ENCODE results near the gene YPEL3.
"Not testable (repeated sequence)": the region's sequence is repeated elsewhere in the genome, so short reads cannot be mapped to it uniquely, and the experiment has no call there.

Gene YPEL3

DNA sequence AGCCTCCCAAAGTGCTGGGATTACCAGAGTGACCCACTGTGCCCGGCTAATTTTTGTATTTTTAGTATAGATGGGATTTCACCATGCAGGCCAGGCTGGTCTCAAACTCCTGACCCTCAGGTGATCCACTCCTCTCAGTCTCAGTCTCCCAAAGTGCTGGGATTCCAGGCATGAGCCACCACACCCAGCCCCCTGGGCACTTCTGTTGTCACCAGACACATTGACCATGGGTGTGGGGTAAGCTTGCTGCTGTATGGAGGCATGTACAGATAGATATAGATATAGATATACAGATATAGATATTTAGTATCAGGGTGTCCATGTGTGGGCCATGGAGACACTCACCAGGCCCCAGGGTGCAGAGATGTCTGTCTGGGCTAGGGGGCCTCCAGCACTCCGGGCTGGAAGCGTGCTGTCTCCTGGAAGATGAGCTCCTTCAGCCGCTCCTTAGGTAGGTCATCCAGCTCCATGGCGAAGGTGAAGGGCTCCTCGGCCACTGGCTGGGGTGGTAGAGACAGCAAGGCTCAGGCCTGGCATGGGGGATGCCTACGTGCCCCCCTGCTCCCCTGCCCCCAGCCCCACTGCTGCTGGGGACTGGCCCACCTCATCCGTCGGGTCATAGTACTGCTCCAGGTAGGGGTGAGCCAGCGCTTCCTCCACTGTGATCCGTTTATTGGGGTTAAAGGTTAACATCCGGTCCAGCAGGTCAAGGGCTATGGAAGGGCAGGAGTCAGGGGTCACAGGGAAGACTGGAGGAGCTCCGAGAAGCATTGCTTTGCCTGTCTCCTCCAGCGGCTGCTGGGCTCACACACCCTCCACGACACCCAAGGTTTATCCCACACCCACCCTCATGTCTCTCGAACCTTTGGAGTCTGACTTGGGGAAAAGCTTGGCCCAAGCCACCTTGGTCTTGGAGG is 20.5 kb upstream of the YPEL3 start:
- DNase-seq (ENCODE audit: low spot score) = no peak

DNA sequence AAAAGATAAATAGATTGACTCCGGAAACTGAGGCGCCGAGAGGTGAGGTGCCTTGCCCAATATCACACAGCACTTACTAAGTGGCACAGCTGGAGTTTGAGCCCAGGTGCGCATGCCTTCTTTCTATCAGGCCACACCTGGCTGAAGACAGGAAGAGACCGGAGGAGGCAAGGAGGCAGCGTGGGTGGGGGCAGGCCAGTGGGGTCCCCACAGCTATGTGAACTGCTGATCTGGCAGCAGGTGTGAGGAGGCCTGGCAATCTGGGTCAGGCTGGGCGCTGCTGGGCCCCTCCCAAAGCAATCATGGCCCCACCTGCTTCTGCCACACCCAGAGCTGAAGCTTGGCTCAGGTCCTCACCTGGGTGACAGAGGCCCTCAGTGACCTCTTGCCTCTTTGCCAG is 19.2 kb upstream of the YPEL3 start:
- DNase-seq (ENCODE audit: low spot score) = peak; percentile 44

GRCh38 chr16:30114833-30115232 is 18.8 kb upstream of the YPEL3 start:
- DNase-seq (ENCODE audit: low spot score) = not testable (repeated sequence)

- no peak for DNase-seq (ENCODE audit: low spot score)
Observed at GRCh38 chr16:30114411-30114810, 18.4 kb upstream of the YPEL3 start.

- no peak for DNase-seq (ENCODE audit: low spot score)
Observed at GRCh38 chr16:30113711-30114333, 17.8 kb upstream of the YPEL3 start.

GRCh38 chr16:30113031-30113710 is 17.2 kb upstream of the YPEL3 start, which contains the start of gene GDPD3:
Gene GDPD3, minus strand, starts transcription at chr16:30113537. Its CDS starts 59 bp downstream, at chr16:30113478.
- DNase-seq (ENCODE audit: low spot score) = no peak

GRCh38 chr16:30112197-30113030 is 16.4 kb upstream of the YPEL3 start:
- DNase-seq (ENCODE audit: low spot score) = peak; percentile 49

DNA sequence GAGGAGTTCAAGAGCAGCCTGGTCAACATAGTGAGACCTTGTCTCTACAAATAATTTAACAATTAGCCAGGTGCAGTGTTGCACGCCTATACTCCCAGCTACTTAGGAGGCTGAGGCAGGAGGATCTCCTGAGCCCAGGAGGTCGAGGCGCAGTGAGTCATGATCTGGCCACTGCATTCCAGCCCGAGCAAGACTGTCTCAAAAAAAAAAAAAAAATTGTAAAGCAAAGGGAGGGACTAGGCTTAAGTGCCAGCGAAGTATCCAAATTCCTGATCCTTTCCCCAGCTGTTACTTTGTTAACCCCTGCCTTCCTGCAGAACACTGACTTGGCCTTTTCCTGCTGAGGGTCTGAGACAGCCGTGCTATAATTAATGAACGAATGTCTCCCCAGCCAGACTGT is 14.6 kb upstream of the YPEL3 start:
- no peak for DNase-seq (ENCODE audit: low spot score)

- DNase-seq (ENCODE audit: low spot score) = no peak
Observed at GRCh38 chr16:30108059-30108850, 12.2 kb upstream of the YPEL3 start.

DNA sequence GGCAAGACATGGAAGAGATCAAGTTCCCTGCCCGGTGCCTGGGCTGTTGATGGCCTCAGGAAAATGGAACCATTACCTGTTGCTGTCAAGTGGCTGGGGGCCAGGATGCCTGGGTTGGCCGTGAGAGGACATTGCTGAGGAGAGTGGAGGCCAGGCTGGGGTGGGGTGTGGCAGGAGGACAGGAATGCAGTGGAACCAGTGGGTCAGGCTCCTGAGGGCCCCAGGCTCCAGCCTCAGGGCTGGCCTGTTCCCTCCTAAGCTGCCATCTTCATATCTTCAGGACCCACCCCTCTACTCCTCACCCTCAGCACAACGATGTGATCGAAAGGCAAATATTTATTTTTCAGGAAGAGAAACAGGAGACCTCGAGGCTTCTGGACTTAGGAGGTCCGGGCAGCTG is 8.5 kb upstream of the YPEL3 start:
- DNase-seq (ENCODE audit: low spot score) = no peak

- no peak for DNase-seq (ENCODE audit: low spot score)
Observed at GRCh38 chr16:30104090-30104489, 8.1 kb upstream of the YPEL3 start.

GRCh38 chr16:30096862-30097563 is 1.0 kb upstream of the YPEL3 start:
- no peak for DNase-seq (ENCODE audit: low spot score)

- DNase-seq (ENCODE audit: low spot score) = no peak
Observed at GRCh38 chr16:30095166-30096078, 591 bp downstream of the YPEL3 start.

DNA sequence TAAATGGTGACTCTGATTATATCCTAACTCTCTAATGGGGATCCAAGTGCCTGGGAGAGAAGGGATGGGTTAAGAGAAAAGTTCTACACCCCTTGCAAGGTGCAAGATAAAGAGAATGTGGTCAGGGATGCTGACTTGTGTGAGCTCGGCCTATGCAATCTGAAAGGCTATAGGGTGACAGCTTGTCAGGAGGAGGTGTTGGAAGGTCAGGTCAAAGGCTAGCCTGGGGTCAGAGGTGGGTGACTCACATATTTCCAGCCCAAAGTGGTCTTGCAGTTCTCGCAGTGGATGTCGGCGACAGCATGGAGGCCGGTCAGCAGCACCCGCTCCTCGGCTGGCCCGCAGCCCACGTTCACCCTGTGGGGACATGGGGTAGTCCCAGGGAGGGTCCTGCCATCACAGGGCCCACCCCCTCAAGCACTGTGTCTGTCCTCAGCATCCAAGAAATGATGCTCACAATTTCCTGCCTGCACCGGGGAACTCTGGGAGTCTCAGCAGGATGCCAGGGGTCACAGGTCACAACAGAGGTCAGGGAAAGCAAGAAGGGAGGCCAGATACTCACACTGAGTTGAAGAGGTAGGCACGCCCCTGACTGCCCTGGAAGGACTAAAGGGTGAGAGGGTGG is 1.4 kb downstream of the YPEL3 start:
- no peak for DNase-seq (ENCODE audit: low spot score)

DNA sequence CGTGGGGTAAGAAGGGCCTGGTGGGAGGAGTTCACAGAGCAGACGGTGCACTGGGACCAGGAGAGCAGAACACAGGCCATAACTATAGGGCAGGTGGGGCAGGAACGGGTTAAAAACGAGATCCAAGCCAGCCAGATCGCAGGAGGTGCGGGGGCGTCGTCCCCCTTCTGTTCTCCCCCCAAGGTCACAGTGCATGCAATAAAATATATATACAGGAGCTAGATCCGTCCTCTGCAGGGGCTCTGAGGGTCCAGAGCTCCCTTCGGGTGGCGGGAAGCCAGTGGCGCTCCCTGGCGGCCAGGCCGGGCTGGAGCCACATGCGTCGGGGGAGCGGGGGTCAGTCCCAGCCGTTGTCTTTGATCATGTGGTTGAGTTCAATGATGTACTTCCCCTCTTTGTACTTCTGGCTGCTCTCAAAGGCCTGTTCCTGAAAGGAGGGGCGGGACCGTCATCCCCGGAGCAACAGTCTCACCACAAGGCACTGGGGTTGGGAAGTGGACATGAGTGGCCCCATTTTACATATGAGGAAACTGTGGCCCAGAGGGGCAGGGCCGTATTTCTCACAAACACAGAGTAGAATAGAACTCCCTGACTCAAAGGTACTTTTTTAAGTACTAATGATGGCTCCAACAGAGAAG is 3.5 kb downstream of the YPEL3 start:
- peak; percentile 51 for DNase-seq (ENCODE audit: low spot score)

DNA sequence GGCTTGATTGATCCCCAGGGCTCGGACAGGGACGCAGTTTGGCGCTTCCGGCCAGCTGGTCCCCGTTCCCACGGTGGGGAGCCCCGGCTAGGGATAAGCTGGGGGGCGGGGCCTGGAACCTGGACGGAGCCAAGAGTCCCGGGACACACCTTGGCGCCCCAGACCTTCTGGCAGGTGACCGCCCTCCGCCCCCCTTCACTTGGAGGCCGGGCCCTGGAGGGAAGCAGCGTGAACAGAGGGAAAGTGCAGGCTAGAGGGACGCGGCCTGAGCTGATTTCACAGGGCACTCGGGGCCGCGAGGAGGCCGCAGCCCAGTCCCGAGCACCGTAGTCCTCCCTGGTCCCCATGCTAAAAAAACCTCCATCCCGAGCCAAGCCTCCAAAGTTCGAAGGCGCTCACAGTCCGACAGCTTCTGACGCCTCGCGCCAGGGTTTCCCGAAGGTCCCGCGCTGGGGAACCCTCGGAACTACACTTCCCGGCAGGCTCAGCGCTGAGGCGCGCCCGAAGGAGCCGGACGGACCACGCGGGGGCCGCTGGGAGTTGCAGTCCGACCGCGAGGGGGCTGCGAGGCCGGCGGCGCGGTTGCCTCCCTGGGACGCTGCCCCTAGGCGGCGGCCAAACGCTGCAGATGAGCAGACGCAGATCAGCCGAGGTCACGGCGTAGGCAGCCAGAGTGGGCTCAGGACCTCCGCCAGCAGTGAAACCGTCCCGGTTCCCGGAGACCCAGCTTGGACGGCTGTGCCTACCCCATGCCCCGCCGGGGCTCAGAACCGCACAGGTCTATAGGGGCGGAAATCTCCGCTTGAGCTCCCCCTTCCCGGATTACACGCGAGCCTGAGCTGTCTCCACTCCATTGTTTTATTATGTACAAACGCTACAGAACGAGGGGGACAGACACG is 4.3 kb downstream of the YPEL3 start, which contains the start of gene TBX6:
TBX6 (minus strand) TSS at position 451 of the 899 bp plus-strand sequence. CDS start 731 bp downstream, outside the sequence.
- peak; percentile 92 for DNase-seq (ENCODE audit: low spot score)
